Measurements from ENCODE around the gene TPM2.

GRCh38 chr9:35680331-35681105 is 9.2 kb downstream of the TPM2 start:
- TF ChIP-seq, protein P1, sequence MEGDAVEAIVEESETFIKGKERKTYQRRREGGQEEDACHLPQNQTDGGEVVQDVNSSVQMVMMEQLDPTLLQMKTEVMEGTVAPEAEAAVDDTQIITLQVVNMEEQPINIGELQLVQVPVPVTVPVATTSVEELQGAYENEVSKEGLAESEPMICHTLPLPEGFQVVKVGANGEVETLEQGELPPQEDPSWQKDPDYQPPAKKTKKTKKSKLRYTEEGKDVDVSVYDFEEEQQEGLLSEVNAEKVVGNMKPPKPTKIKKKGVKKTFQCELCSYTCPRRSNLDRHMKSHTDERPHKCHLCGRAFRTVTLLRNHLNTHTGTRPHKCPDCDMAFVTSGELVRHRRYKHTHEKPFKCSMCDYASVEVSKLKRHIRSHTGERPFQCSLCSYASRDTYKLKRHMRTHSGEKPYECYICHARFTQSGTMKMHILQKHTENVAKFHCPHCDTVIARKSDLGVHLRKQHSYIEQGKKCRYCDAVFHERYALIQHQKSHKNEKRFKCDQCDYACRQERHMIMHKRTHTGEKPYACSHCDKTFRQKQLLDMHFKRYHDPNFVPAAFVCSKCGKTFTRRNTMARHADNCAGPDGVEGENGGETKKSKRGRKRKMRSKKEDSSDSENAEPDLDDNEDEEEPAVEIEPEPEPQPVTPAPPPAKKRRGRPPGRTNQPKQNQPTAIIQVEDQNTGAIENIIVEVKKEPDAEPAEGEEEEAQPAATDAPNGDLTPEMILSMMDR (IDR thresholded peaks at IDR 0.05; ENCODE audit: low read depth, low read length), result no peak
- no peak for TF ChIP-seq EZH2phosphoT487 (IDR thresholded peaks at IDR 0.05; ENCODE audit: low read depth)

Data from OCI-LY3 (cell line).